Natural killer cell (primary cell): ENCODE data around the gene INAFM2. TPM values are rescaled to one million over a fixed set of nuclear protein-coding genes. Genes with fewer than 3 reads are reported as not detected.

Source experiments
- ATAC-seq, 3 donors: fragments of 150-1000 bp in 2 of 3; fragments of 200-7000 bp in 1 of 3; cut with Tn5 transposase; 1 replicate in 1 of 3; 2 replicates in 2 of 3; pipeline ENCODE4 v1.10.0; 2021; ENCODE audit warnings: mild to moderate bottlenecking in 2 of 3, moderate library complexity in 2 of 3
- DNase-seq, 2 donors: peaks; one replicate each; pipeline versions ENCODE4 v3.0.0 to v3.0.0-alpha.2; 2013 to 2021; ENCODE audit warnings: mixed read lengths in 1 of 2
- H3K27ac ChIP-seq: one replicate; pipeline ENCODE4 v1.5.1; 2013; ENCODE audit warnings: mild to moderate bottlenecking, low read length
- H3K27me3 ChIP-seq: one replicate; pipeline ENCODE4 v1.6.1; 2013; ENCODE audit warnings: low read length; ENCODE audit not compliant: control insufficient read depth, insufficient read depth
- H3K36me3 ChIP-seq: one replicate; pipeline ENCODE4 v1.6.1; 2013; ENCODE audit warnings: low read length; ENCODE audit not compliant: control insufficient read depth, insufficient read depth
- H3K4me1 ChIP-seq: one replicate; pipeline ENCODE4 v1.6.1; 2013; ENCODE audit warnings: low read length; ENCODE audit not compliant: control insufficient read depth, insufficient read depth
- H3K4me3 ChIP-seq: one replicate; pipeline ENCODE4 v1.5.1; 2013; ENCODE audit warnings: low read length
- H3K9me3 ChIP-seq: one replicate; pipeline ENCODE4 v1.6.1; 2013; ENCODE audit warnings: low read length; ENCODE audit not compliant: control insufficient read depth, insufficient read depth
- H3K27ac Mint-ChIP-seq, 2 donors: one replicate each; pipeline ENCODE4 v1.8.0; 2022; ENCODE audit warnings: mild to moderate bottlenecking in 2 of 2, mixed read lengths in 2 of 2, moderate library complexity in 1 of 2
- H3K27me3 Mint-ChIP-seq, 2 donors: one replicate each; pipeline ENCODE4 v1.8.0; 2022; ENCODE audit warnings: low read depth in 2 of 2, mixed read lengths in 2 of 2
- H3K36me3 Mint-ChIP-seq: one replicate; pipeline ENCODE4 v1.8.0; 2022; ENCODE audit warnings: mixed read lengths
- H3K4me1 Mint-ChIP-seq, 2 donors: one replicate each; pipeline ENCODE4 v1.8.0; 2022; ENCODE audit warnings: mixed read lengths in 2 of 2
- H3K4me3 Mint-ChIP-seq: one replicate; pipeline ENCODE4 v1.8.0; 2022; ENCODE audit warnings: mild to moderate bottlenecking, moderate library complexity, mixed read lengths
- H3K9me3 Mint-ChIP-seq, 2 donors: one replicate each; pipeline ENCODE4 v1.8.0; 2022; ENCODE audit warnings: mixed read lengths in 2 of 2
- CTCF ChIP-seq: fragments of 200-600 bp; IDR thresholded peaks from one replicate; pipeline ENCODE4 v1.8.0; 2022; ENCODE audit warnings: antibody characterized with exemption
- WGBS: methylation state at CpG from one replicate; pipeline ENCODE4 v1.1.7; 2013; ENCODE audit warnings: missing lambda C conversion rate; ENCODE audit not compliant: insufficient coverage; 5-methylcytosine and 5-hydroxymethylcytosine counted together
- intact Hi-C: fragments of 100-400 bp; cut with micrococcal nuclease; formaldehyde crosslinking; loops from one replicate; pipeline ENCODE4 v1.14.2; 2022
- total RNA-seq, 4 donors: library from RNA; stranded (reverse); fragments of 120-200 nt in 1 of 4; gene quantifications; one replicate each; pipeline versions ENCODE4 v1.2.3 to v1.2.4, GENCODE V29; 2013 to 2022

The INAFM2 gene
- total RNA-seq, 3 donors from 2014 or later (not counting 1 experiment from before 2014, with no cell fraction given) = 14.0 to 21.7 (median 15.1) TPM

- no peaks in the 10 kb centered on the region for H3K36me3 ChIP-seq
- ATAC-seq = no peak
- Mint-ChIP-seq H3K9me3 (no peaks in the 10 kb centered on the region), H3K27me3 (peaks cover 0 to 4% of the 10 kb centered on the region in 2 donors), H3K4me1 (peaks cover 16 to 40% of the 10 kb centered on the region in 2 donors), H3K4me3 (no peak overlapping the region), H3K27ac (no peak overlapping the region), H3K36me3 (no peaks in the 10 kb centered on the region)
- H3K4me3 ChIP-seq = no peak overlapping the region
- no peak for DNase-seq
- no peaks in the 10 kb centered on the region for H3K9me3 ChIP-seq
- TF ChIP-seq CTCF = no peak
- intact Hi-C loops = loop anchor here (10.0 kb wide), 1 partner anchor 117 kb away; no protein-coding TSS in a partner anchor
- WGBS = 76% methylated on average over 8 of the region's 8 CpGs
- H3K4me1 ChIP-seq = peaks cover 36% of the 10 kb centered on the region
- H3K27me3 ChIP-seq = no peaks in the 10 kb centered on the region
- H3K27ac ChIP-seq = no peak overlapping the region
Measured at GRCh38 chr15:40332113-40332781, 8.8 kb downstream of the INAFM2 start.

GRCh38 chr15:40333922-40334492 lies 10.5 kb downstream of the INAFM2 start:
- TF ChIP-seq CTCF = no peak
- Mint-ChIP-seq H3K4me1 (peaks cover 1 to 26% of the 10 kb centered on the region in 2 donors), H3K9me3 (no peaks in the 10 kb centered on the region), H3K27ac (peak overlapping the region in 1 of 2 donors; percentile 76), H3K4me3 (no peak overlapping the region), H3K27me3 (peaks cover 0 to 4% of the 10 kb centered on the region in 2 donors), H3K36me3 (no peaks in the 10 kb centered on the region)
- WGBS = 19% methylated on average over 11 of the region's 12 CpGs
- Histone ChIP-seq H3K4me1 (peaks cover 46% of the 10 kb centered on the region), H3K27ac (peak overlapping the region; percentile 39), H3K4me3 (no peak overlapping the region), H3K36me3 (no peaks in the 10 kb centered on the region), H3K27me3 (no peaks in the 10 kb centered on the region), H3K9me3 (no peaks in the 10 kb centered on the region)
- intact Hi-C loops = loop anchor here (10.0 kb wide), 1 partner anchor 119 kb away; no protein-coding TSS in a partner anchor
- peak in 2 of 3 donors; percentile 14 to 65 for ATAC-seq
- peak in 1 of 2 donors; percentile 42 for DNase-seq

- Histone ChIP-seq H3K27ac (peak overlapping the region; percentile 23), H3K36me3 (no peaks in the 10 kb centered on the region), H3K9me3 (no peaks in the 10 kb centered on the region), H3K27me3 (no peaks in the 10 kb centered on the region), H3K4me3 (no peak overlapping the region), H3K4me1 (peaks cover 46% of the 10 kb centered on the region)
- no peak overlapping the region for H3K4me3 Mint-ChIP-seq
- peaks cover 0 to 2% of the 10 kb centered on the region in 2 donors for H3K27me3 Mint-ChIP-seq
- DNase-seq = no peak
- peaks cover 0 to 24% of the 10 kb centered on the region in 2 donors for H3K4me1 Mint-ChIP-seq
- intact Hi-C loops = loop anchor here (10.0 kb wide), 1 partner anchor 120 kb away; no protein-coding TSS in a partner anchor
- no peak for ATAC-seq
- no peaks in the 10 kb centered on the region for H3K36me3 Mint-ChIP-seq
- peak overlapping the region in 1 of 2 donors; percentile 76 for H3K27ac Mint-ChIP-seq
- no peaks in the 10 kb centered on the region for H3K9me3 Mint-ChIP-seq
- TF ChIP-seq CTCF = no peak
- WGBS = 81% methylated on average over 3 of the region's 3 CpGs
Measured at GRCh38 chr15:40334541-40334940, 11.0 kb downstream of the INAFM2 start.
